GM21528 (cell line): Measurements from ENCODE around the gene MYH7B.

Experiments
- ATAC-seq: cut with Tn5 transposase; IDR thresholded peaks from one replicate; pipeline ENCODE4 v1.9.1; 2021; ENCODE audit warnings: mild to moderate bottlenecking, moderate library complexity; ENCODE audit not compliant: unreplicated experiment, low FRiP score

The MYH7B gene

GRCh38 chr20:34971561-34972235 lies 16.0 kb downstream of the MYH7B start:
- ATAC-seq: no peak

- no peak for ATAC-seq
Observed at GRCh38 chr20:34974246-34974645, 18.6 kb downstream of the MYH7B start.

GRCh38 chr20:34976286-34976685 lies 20.6 kb downstream of the MYH7B start:
- no peak for ATAC-seq

GRCh38 chr20:34977365-34978091 lies 21.9 kb downstream of the MYH7B start:
- ATAC-seq: no peak

GRCh38 chr20:34978092-34978744 lies 22.6 kb downstream of the MYH7B start:
- ATAC-seq: no peak

GRCh38 chr20:34979366-34980153 lies 23.9 kb downstream of the MYH7B start:
- ATAC-seq: no peak

- ATAC-seq: no peak
Observed at GRCh38 chr20:34980543-34981233, 25.0 kb downstream of the MYH7B start.

GRCh38 chr20:34982270-34983088 lies 26.8 kb downstream of the MYH7B start:
- no peak for ATAC-seq

GRCh38 chr20:34983089-34983820 lies 27.6 kb downstream of the MYH7B start:
- no peak for ATAC-seq

GRCh38 chr20:34983995-34984735 lies 28.5 kb downstream of the MYH7B start:
- ATAC-seq: no peak

- ATAC-seq: no peak
Observed at GRCh38 chr20:34984756-34985261, 29.1 kb downstream of the MYH7B start.

- ATAC-seq: no peak
Observed at GRCh38 chr20:34985461-34986310, 30.0 kb downstream of the MYH7B start.

- no peak for ATAC-seq
Observed at GRCh38 chr20:34986311-34987287, 30.9 kb downstream of the MYH7B start.

GRCh38 chr20:34987288-34988190 lies 31.9 kb downstream of the MYH7B start:
- ATAC-seq: no peak

GRCh38 chr20:34988191-34988540 lies 32.5 kb downstream of the MYH7B start:
- no peak for ATAC-seq
